HCT116 (cell line): ENCODE data around the gene KCNH3.

Source experiments
- CTCF ChIP-seq, 3 experiments: fragments of 200-600 bp in 1 of 3; sonication (generic) in 1 of 3; IDR thresholded peaks in 2 of 3; conservative IDR thresholded peaks in 1 of 3; 2 replicates each; pipeline ENCODE4 v1.5.1; 2012 to 2017; ENCODE audit warnings: low read depth in 2 of 3, low read length in 2 of 3, antibody characterized with exemption in 1 of 3, borderline replicate concordance in 1 of 3, control low read depth in 1 of 3, mild to moderate bottlenecking in 1 of 3, mixed read lengths in 1 of 3, mixed run types in 1 of 3, moderate library complexity in 1 of 3; ENCODE audit not compliant: insufficient read depth in 1 of 3
- FOSL1 ChIP-seq: IDR thresholded peaks from 2 replicates; pipeline ENCODE4 v1.6.1; 2012; ENCODE audit warnings: low read depth
- POLR2A ChIP-seq: IDR thresholded peaks from 2 replicates; pipeline ENCODE4 v1.7.0; 2011; ENCODE audit warnings: borderline replicate concordance; ENCODE audit not compliant: insufficient read depth, insufficient read length; ENCODE audit errors: extremely low read depth
- SP1 ChIP-seq: IDR thresholded peaks from 2 replicates; pipeline ENCODE4 v1.6.1; 2012; ENCODE audit warnings: low read depth
- YY1 ChIP-seq: IDR thresholded peaks from 2 replicates; pipeline ENCODE4 v1.6.1; 2011; ENCODE audit warnings: low read length, low read depth, moderate library complexity, mild to moderate bottlenecking; ENCODE audit not compliant: insufficient replicate concordance; ENCODE audit errors: extremely low read depth
- ZFX ChIP-seq: fragments of 450-650 bp; IDR thresholded peaks from 2 replicates; pipeline ENCODE4 v1.6.1; 2017

DNA sequence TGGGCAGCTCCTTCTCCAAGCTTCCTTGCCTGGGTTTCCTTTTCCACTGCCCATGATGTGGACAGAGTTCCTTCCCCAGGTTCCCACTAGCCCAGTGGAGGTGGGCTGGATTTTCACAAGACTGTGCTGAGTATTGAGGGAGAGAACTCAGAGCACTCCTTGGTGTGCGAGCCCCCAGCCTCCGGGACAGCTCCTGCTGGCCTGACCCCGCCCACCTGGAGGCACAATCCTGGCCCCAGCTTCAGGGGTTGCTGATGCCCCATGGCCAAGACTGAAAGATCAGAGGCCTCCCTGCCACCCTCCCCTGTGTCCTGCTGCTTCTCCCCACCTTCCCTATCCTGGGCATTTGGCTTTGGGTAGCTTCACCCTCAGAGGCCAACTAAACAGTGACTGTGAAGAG is 7.7 kb downstream of the KCNH3 start:
- TF ChIP-seq ZFX = no peak
- TF ChIP-seq CTCF (IDR thresholded peaks at IDR 0.05 in 2 of 3, conservative IDR thresholded peaks at IDR 0.05 in 1 of 3; ENCODE audit: borderline replicate concordance in 1 of 3, insufficient read depth in 1 of 3, low read depth in 2 of 3, low read length in 2 of 3) = no peak
- no peak for TF ChIP-seq SP1
- no peak for TF ChIP-seq POLR2A
- TF ChIP-seq FOSL1 = no peak
- no peak for TF ChIP-seq YY1
